GM12878 (cell line): ENCODE results near the gene LITAF. TPM values are rescaled to one million over a fixed set of nuclear protein-coding genes. Genes with fewer than 3 reads are reported as not detected.

Source experiments
- ATAC-seq: fragments of 200-7000 bp; cut with Tn5 transposase; 3 replicates; pipeline ENCODE4 v1.9.1; 2020; ENCODE audit warnings: mild to moderate bottlenecking, moderate library complexity
- BruUV-seq: library from RNA; stranded (reverse); fragments of 400-500 nt; replicated peaks from 2 replicates; lab custom pipeline; 2021; lab: Mats Ljungman, UMichigan
- CTCF ChIA-PET: fragments of 300-600 bp; sonication (Branson Sonifier 250); formaldehyde crosslinking; extraction: SDS; loops from one replicate; lab custom pipeline; 2021; ENCODE audit warnings: inconsistent platforms; lab: Yijun Ruan, JAX
- POLR2A ChIA-PET: fragments of 350-600 bp; formaldehyde crosslinking; extraction: SDS; loops from one replicate; lab custom pipeline; 2021; ENCODE audit warnings: inconsistent platforms; lab: Charles Lee
- RAD21 ChIA-PET: fragments of 300-600 bp; sonication (Branson Sonifier 250); formaldehyde crosslinking; loops from one replicate; lab custom pipeline; 2023; ENCODE audit warnings: antibody characterized with exemption; ENCODE audit not compliant: unreplicated experiment; lab: Charles Lee
- SMC1A ChIA-PET: fragments of 300-600 bp; sonication (Branson Sonifier 250); formaldehyde crosslinking; loops from one replicate; lab custom pipeline; 2023; ENCODE audit not compliant: unreplicated experiment, uncharacterized antibody; lab: Charles Lee
- DNase-seq: peaks from one replicate; pipeline ENCODE4 v3.0.0-alpha.2; 2011; ENCODE audit warnings: low read depth, low spot score
- FAIRE-seq: peaks from 3 replicates; lab custom pipeline; 2011; peaks lifted over from hg19 to GRCh38; lab: Jason Lieb, UNC
- H2AFZ ChIP-seq: 2 replicates; pipeline ENCODE4 v1.6.0; 2011; ENCODE audit warnings: low read depth, low read length, control low read depth; ENCODE audit not compliant: control insufficient read depth
- H3K27ac ChIP-seq: 2 replicates; pipeline ENCODE4 v1.5.1; 2011; ENCODE audit warnings: control low read depth; ENCODE audit not compliant: control insufficient read depth, insufficient read depth
- H3K27me3 ChIP-seq, 2 experiments: replicated peaks in 1 of 2; 2 replicates each; pipeline versions ENCODE4 v1.6.0 to v1.6.1; 2011; ENCODE audit warnings: low read length in 1 of 2; ENCODE audit not compliant: control insufficient read depth in 2 of 2, insufficient read depth in 2 of 2
- H3K36me3 ChIP-seq, 2 experiments: 2 replicates each; pipeline ENCODE4 v1.5.1; 2011; ENCODE audit warnings: low read length in 1 of 2; ENCODE audit not compliant: control insufficient read depth in 2 of 2, insufficient read depth in 2 of 2
- H3K4me1 ChIP-seq: 2 replicates; pipeline ENCODE4 v1.6.1; 2011; ENCODE audit warnings: mild to moderate bottlenecking, low read length, moderate library complexity, mixed read lengths; ENCODE audit not compliant: control insufficient read depth, insufficient read depth
- H3K4me2 ChIP-seq: 2 replicates; pipeline ENCODE4 v1.6.0; 2011; ENCODE audit warnings: control low read depth; ENCODE audit not compliant: control insufficient read depth, insufficient read depth
- H3K4me3 ChIP-seq: fragments of 200-600 bp; sonication (generic); 2 replicates; pipeline ENCODE4 v1.5.1; 2016
- H3K79me2 ChIP-seq: 2 replicates; pipeline ENCODE4 v1.6.0; 2011; ENCODE audit warnings: low read length; ENCODE audit not compliant: control insufficient read depth, insufficient read depth
- H3K9ac ChIP-seq: 2 replicates; pipeline ENCODE4 v1.8.0; 2011; ENCODE audit warnings: low read length, control low read depth, mixed read lengths; ENCODE audit not compliant: control insufficient read depth, insufficient read depth
- H3K9me3 ChIP-seq: replicated peaks from 3 replicates; pipeline ENCODE4 v1.5.1; 2011; ENCODE audit warnings: mild to moderate bottlenecking, low read length; ENCODE audit not compliant: control insufficient read depth, insufficient read depth
- H4K20me1 ChIP-seq: 2 replicates; pipeline ENCODE4 v1.6.0; 2011; ENCODE audit not compliant: control insufficient read depth, insufficient read depth
- ATF7 ChIP-seq: fragments of 450-650 bp; IDR thresholded peaks from 2 replicates; pipeline ENCODE4 v1.6.1; 2016; ENCODE audit warnings: low read depth, mild to moderate bottlenecking
- BCL11A ChIP-seq: IDR thresholded peaks from 2 replicates; pipeline ENCODE4 v1.6.1; 2011; ENCODE audit warnings: low read depth, low read length
- CEBPB ChIP-seq, 2 experiments: fragments of 150-350 bp in 1 of 2; IDR thresholded peaks; 2 replicates each; pipeline ENCODE4 v1.6.1; 2012 to 2014; ENCODE audit warnings: low read depth in 2 of 2, low read length in 2 of 2, borderline replicate concordance in 1 of 2, inconsistent platforms in 1 of 2
- CHD1 ChIP-seq: IDR thresholded peaks from 2 replicates; pipeline ENCODE4 v1.6.1; 2012; ENCODE audit warnings: low read depth, low read length, improper control_type of control experiment
- ESRRA ChIP-seq: IDR thresholded peaks from 2 replicates; pipeline ENCODE4 v1.6.1; 2012; ENCODE audit warnings: mild to moderate bottlenecking, low read length, improper control_type of control experiment
- KLF5 ChIP-seq: fragments of 450-650 bp; IDR thresholded peaks from 2 replicates; pipeline ENCODE4 v1.6.1; 2014; ENCODE audit warnings: mild to moderate bottlenecking; ENCODE audit not compliant: partially characterized antibody
- NBN ChIP-seq: fragments of 450-650 bp; IDR thresholded peaks from 2 replicates; pipeline ENCODE4 v1.6.1; 2016
- POLR2AphosphoS2 ChIP-seq: IDR thresholded peaks from 2 replicates; pipeline ENCODE4 v1.6.1; 2011; ENCODE audit warnings: low read depth, mild to moderate bottlenecking, low read length, improper control_type of control experiment, moderate library complexity
- RELA ChIP-seq: fragments of 450-650 bp; IDR thresholded peaks from 2 replicates; pipeline ENCODE4 v1.8.0; 2014; ENCODE audit warnings: borderline replicate concordance; ENCODE audit not compliant: partially characterized antibody
- SMAD1 ChIP-seq: fragments of 450-650 bp; IDR thresholded peaks from 2 replicates; pipeline ENCODE4 v1.6.1; 2018; ENCODE audit warnings: mild to moderate bottlenecking, low read depth; ENCODE audit not compliant: partially characterized antibody
- SREBF2 ChIP-seq: IDR thresholded peaks from 2 replicates; pipeline ENCODE4 v1.6.1; 2012; ENCODE audit warnings: mild to moderate bottlenecking, low read length
- WRNIP1 ChIP-seq: IDR thresholded peaks from 2 replicates; pipeline ENCODE4 v1.6.1; 2011; ENCODE audit warnings: low read depth, low read length, improper control_type of control experiment, borderline replicate concordance
- ZBED1 ChIP-seq: IDR thresholded peaks from 2 replicates; pipeline ENCODE4 v1.6.1; 2016; ENCODE audit warnings: borderline replicate concordance
- ZNF207 ChIP-seq: fragments of 450-650 bp; IDR thresholded peaks from 2 replicates; pipeline ENCODE4 v1.6.1; 2014; ENCODE audit warnings: antibody characterized with exemption, mild to moderate bottlenecking, borderline replicate concordance
- WGBS: methylation state at CpG from one replicate; pipeline ENCODE4 v1.1.6; 2016; ENCODE audit warnings: low lambda C conversion rate; ENCODE audit not compliant: insufficient replicate concordance, insufficient coverage; ENCODE audit errors: missing lambda C conversion rate; 5-methylcytosine and 5-hydroxymethylcytosine counted together
- in situ Hi-C: fragments of 300-500 bp; cut with MboI; formaldehyde crosslinking; loops from 9 replicates; pipeline ENCODE4 v1.14.3; 2018; ENCODE audit warnings: mixed read lengths
- intact Hi-C: fragments of 100-400 bp; cut with micrococcal nuclease; formaldehyde crosslinking; loops from one replicate; pipeline ENCODE4 v1.14.2; 2022; ENCODE audit not compliant: unreplicated experiment
- polyA plus RNA-seq, 11 experiments: library from polyadenylated mRNA; depleted of rRNA in 4 of 11; unstranded in 6 of 11; stranded (reverse) in 5 of 11; fragments of >200 nt; fragmentation: Nextera tagmentation in 4 of 11; fragmentation: Illumina TruSeq in 1 of 11; extraction: Ambion mirVana in 4 of 11; extraction: Trizol in 1 of 11; gene quantifications; 1 replicate in 1 of 11; 2 replicates in 10 of 11; pipeline versions ENCODE4 v1.2.1 to v1.2.3, GENCODE V29; 2011 to 2016; ENCODE audit warnings: inconsistent platforms in 2 of 11, missing spikeins in 2 of 11, low read depth in 1 of 11
- total RNA-seq, 4 experiments: library from RNA; depleted of rRNA in 3 of 4; stranded (reverse); fragments of >200 nt in 3 of 4; fragmentation: Illumina TruSeq in 1 of 4; extraction: Trizol in 1 of 4; gene quantifications; 2 replicates each; pipeline versions ENCODE4 v1.2.1 to v1.2.3, GENCODE V29; 2013 to 2021
- TF ChIP-seq, protein P1 (sequence below): fragments of 150-350 bp; IDR thresholded peaks from 2 replicates; pipeline ENCODE4 v1.6.1; 2014; ENCODE audit warnings: mild to moderate bottlenecking, low read depth, low read length
- TF ChIP-seq, protein P2 (sequence below): fragments of 450-650 bp; IDR thresholded peaks from 2 replicates; pipeline ENCODE4 v1.6.1; 2016; ENCODE audit warnings: mild to moderate bottlenecking, moderate library complexity, borderline replicate concordance

LITAF gene
- total and polyA plus RNA-seq, 10 of the 15 experiments (the other 5 are each of a cell fraction or from before 2014, with no cell fraction given), result 99.2 to 211 (median 147) TPM

DNA sequence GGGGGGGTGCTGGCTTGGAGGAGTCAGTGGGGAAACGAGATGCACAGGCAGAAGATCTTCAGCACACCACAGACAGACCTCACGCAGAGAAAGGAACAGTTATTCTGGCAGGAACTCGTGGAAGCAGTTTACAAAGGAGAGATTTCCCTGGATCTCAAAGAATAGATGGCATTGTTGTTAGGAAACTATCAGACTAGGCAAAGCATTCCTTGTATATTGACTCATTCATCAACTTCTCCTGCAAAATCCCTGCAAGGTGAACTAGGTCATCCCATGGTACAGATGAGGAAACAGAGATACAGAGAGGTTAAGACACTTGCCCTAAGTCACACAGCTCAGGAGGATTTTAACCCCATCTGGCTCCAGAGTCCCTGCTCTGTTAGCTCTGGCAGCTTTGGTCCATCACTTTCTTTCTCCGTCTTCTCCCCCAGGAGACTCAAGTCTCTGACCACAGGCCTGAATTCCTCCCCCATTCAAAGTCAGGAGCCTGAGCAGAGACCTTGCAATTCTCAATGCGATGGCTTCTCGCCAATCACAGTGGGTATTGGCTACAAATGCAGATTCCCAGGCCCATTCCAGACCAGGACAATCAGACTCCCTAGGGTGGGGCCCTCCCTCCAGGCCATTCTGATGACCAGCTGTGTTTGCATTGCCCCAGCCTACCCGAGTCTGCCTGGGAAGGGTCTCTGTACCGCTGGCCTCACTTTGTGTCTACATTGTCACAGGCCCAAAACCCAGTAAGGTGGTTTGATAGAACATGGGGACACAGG is 56.4 kb downstream of the LITAF start (continued):
- TF ChIP-seq WRNIP1 (no peak), KLF5 (no peak)

DNA sequence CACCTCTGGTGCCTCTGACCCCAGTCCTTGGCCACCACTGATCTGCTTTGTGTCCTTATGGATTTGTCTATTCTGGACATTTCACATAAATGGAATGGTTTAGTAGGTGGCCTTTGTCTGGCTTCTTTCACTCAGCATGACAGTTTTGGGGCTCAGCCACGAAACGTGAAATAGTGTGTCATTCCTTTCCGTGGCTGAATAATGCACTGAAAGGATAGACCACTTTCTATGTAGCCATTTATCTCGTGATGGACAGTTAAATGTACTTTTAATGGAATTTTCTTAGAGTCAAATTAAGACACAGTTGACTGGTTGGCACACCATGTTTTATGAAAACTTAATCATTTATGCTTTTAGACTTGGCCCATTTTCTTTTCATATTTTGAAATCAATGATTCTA is 57.4 kb downstream of the LITAF start:
- H3K27ac ChIP-seq, result no peak overlapping the region
- H4K20me1 ChIP-seq, result no peaks in the 10 kb centered on the region; the same call in 1 of the 2 replicates
- no peak overlapping the region for H3K9ac ChIP-seq
- H3K4me1 ChIP-seq, result no peaks in the 10 kb centered on the region
- no TSS peak for BruUV-seq
- ChIA-PET POLR2A (no interaction called here), RAD21 (interaction anchor here (0.6 to 2.4 kb wide), 3 partner anchors 73 to 578 kb away, joined by 3 to 6 read pairs (median 3); no protein-coding TSS in a partner anchor), SMC1A (interaction anchor here (0.9 to 4.3 kb wide), 5 partner anchors 22 to 133 kb away, joined by 3 to 52 read pairs (median 3); no protein-coding TSS in a partner anchor), CTCF (interaction anchor here (0.6 to 4.9 kb wide), 4 partner anchors 80 to 185 kb away, joined by 3 to 99 read pairs (median 42); no protein-coding TSS in a partner anchor)
- H3K79me2 ChIP-seq, result no peaks in the 10 kb centered on the region
- intact Hi-C loops (no loop called here), in situ Hi-C loops (loop anchor here (25.0 kb wide), 1 partner anchor 283 kb away; no protein-coding TSS in a partner anchor)
- ATAC-seq (no peak), FAIRE-seq (no peak), DNase-seq (no peak)
- H3K4me2 ChIP-seq, result no peak overlapping the region
- no peaks in the 10 kb centered on the region for H3K9me3 ChIP-seq
- H3K4me3 ChIP-seq, result no peak overlapping the region
- 25% methylated on average over 4 of the region's 4 CpGs for WGBS
- H3K27me3 ChIP-seq, result peaks cover 0 to 4% of the 10 kb centered on the region in 2 experiments; a peak in 2 of 4 replicates
- TF ChIP-seq, protein P1, sequence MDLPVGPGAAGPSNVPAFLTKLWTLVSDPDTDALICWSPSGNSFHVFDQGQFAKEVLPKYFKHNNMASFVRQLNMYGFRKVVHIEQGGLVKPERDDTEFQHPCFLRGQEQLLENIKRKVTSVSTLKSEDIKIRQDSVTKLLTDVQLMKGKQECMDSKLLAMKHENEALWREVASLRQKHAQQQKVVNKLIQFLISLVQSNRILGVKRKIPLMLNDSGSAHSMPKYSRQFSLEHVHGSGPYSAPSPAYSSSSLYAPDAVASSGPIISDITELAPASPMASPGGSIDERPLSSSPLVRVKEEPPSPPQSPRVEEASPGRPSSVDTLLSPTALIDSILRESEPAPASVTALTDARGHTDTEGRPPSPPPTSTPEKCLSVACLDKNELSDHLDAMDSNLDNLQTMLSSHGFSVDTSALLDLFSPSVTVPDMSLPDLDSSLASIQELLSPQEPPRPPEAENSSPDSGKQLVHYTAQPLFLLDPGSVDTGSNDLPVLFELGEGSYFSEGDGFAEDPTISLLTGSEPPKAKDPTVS, result no peak
- no peak for TF ChIP-seq CHD1
- no peak for TF ChIP-seq CEBPB (IDR thresholded peaks at IDR 0.05; ENCODE audit: borderline replicate concordance in 1 of 2, low read depth in 2 of 2, low read length in 2 of 2)
- no peak for TF ChIP-seq RELA
- TF ChIP-seq ZNF207, result no peak
- TF ChIP-seq NBN, result no peak
- no peak for TF ChIP-seq BCL11A
- TF ChIP-seq ATF7, result no peak
- TF ChIP-seq POLR2AphosphoS2, result no peak
- no peak for TF ChIP-seq ZBED1
- TF ChIP-seq, protein P2, sequence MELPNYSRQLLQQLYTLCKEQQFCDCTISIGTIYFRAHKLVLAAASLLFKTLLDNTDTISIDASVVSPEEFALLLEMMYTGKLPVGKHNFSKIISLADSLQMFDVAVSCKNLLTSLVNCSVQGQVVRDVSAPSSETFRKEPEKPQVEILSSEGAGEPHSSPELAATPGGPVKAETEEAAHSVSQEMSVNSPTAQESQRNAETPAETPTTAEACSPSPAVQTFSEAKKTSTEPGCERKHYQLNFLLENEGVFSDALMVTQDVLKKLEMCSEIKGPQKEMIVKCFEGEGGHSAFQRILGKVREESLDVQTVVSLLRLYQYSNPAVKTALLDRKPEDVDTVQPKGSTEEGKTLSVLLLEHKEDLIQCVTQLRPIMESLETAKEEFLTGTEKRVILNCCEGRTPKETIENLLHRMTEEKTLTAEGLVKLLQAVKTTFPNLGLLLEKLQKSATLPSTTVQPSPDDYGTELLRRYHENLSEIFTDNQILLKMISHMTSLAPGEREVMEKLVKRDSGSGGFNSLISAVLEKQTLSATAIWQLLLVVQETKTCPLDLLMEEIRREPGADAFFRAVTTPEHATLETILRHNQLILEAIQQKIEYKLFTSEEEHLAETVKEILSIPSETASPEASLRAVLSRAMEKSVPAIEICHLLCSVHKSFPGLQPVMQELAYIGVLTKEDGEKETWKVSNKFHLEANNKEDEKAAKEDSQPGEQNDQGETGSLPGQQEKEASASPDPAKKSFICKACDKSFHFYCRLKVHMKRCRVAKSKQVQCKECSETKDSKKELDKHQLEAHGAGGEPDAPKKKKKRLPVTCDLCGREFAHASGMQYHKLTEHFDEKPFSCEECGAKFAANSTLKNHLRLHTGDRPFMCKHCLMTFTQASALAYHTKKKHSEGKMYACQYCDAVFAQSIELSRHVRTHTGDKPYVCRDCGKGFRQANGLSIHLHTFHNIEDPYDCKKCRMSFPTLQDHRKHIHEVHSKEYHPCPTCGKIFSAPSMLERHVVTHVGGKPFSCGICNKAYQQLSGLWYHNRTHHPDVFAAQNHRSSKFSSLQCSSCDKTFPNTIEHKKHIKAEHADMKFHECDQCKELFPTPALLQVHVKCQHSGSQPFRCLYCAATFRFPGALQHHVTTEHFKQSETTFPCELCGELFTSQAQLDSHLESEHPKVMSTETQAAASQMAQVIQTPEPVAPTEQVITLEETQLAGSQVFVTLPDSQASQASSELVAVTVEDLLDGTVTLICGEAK, result no peak
- no peak for TF ChIP-seq SREBF2
- no peak for TF ChIP-seq ESRRA
- no peak for TF ChIP-seq SMAD1
- no peak overlapping the region for H2AFZ ChIP-seq
- H3K36me3 ChIP-seq, result no peaks in the 10 kb centered on the region
